ENCODE results near the gene GNS. TPM values are rescaled to one million over a fixed set of nuclear protein-coding genes. Genes with fewer than 3 reads are reported as not detected.

GNS gene
- total and polyA plus RNA-seq, 2 of the 13 experiments (the other 11 are each of a cell fraction or from before 2014, with no cell fraction given): 49.8 to 51.0 TPM

DNA sequence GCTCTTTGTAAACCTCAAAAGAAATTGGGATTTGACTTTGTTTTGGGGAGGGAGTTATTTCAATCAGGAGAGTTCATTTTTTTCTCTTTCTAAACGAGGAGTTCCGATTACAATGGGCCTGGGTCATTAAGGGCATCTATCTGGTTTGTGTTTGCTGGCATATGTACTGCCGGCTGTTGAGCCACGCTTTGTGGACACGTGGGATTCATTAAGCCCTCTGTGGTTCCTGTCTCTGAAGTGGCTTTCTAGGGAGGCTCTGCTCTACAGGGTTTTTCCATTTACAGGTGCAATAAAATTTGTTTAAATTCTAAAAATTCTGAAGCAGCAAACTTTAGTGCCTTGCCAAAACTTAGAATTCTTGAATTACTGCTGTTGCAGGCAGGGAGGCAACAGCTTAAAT lies 57.9 kb downstream of the GNS start (continued):
- no peak for TF ChIP-seq HMGXB4 (CRISPR knock-in tag; IDR thresholded peaks at IDR 0.05; ENCODE audit: borderline replicate concordance in 1 of 2, low read depth in 1 of 2)
- TF ChIP-seq SMAD3 (CRISPR knock-in tag; IDR thresholded peaks at IDR 0.05): no peak
- no peak for TF ChIP-seq ZNF331 (CRISPR knock-in tag; IDR thresholded peaks at IDR 0.05)
- TF ChIP-seq KAT7 (CRISPR knock-in tag; IDR thresholded peaks at IDR 0.05; ENCODE audit: borderline replicate concordance): no peak
- TF ChIP-seq ZNF670 (CRISPR knock-in tag; IDR thresholded peaks at IDR 0.05; ENCODE audit: borderline replicate concordance): no peak
- TF ChIP-seq, protein P1, sequence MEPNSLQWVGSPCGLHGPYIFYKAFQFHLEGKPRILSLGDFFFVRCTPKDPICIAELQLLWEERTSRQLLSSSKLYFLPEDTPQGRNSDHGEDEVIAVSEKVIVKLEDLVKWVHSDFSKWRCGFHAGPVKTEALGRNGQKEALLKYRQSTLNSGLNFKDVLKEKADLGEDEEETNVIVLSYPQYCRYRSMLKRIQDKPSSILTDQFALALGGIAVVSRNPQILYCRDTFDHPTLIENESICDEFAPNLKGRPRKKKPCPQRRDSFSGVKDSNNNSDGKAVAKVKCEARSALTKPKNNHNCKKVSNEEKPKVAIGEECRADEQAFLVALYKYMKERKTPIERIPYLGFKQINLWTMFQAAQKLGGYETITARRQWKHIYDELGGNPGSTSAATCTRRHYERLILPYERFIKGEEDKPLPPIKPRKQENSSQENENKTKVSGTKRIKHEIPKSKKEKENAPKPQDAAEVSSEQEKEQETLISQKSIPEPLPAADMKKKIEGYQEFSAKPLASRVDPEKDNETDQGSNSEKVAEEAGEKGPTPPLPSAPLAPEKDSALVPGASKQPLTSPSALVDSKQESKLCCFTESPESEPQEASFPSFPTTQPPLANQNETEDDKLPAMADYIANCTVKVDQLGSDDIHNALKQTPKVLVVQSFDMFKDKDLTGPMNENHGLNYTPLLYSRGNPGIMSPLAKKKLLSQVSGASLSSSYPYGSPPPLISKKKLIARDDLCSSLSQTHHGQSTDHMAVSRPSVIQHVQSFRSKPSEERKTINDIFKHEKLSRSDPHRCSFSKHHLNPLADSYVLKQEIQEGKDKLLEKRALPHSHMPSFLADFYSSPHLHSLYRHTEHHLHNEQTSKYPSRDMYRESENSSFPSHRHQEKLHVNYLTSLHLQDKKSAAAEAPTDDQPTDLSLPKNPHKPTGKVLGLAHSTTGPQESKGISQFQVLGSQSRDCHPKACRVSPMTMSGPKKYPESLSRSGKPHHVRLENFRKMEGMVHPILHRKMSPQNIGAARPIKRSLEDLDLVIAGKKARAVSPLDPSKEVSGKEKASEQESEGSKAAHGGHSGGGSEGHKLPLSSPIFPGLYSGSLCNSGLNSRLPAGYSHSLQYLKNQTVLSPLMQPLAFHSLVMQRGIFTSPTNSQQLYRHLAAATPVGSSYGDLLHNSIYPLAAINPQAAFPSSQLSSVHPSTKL (CRISPR knock-in tag; IDR thresholded peaks at IDR 0.05): no peak

- WGBS (ENCODE audit: low lambda C conversion rate): 92% methylated on average over 1 of the region's 1 CpG
- Histone ChIP-seq H3K4me2 (ENCODE audit: low read depth, low read length) (no peak overlapping the region), H3K4me3 (replicated peaks in 1 of 3; ENCODE audit: insufficient read depth in 1 of 3, low read depth in 2 of 3, low read length in 3 of 3) (no peak overlapping the region), H3K9me3 (ENCODE audit: low read length) (no peaks in the 10 kb centered on the region), H4K20me1 (ENCODE audit: insufficient read depth, low read length) (no peaks in the 10 kb centered on the region), H3K27me3 (ENCODE audit: control insufficient read depth in 1 of 2, insufficient read depth in 2 of 2, low read length in 2 of 2) (no peaks in the 10 kb centered on the region), H2AFZ (ENCODE audit: low read length) (no peak overlapping the region), H3K36me3 (replicated peaks in 1 of 2; ENCODE audit: control insufficient read depth in 1 of 2, insufficient read depth in 2 of 2, low read length in 2 of 2) (peaks cover 1 to 2% of the 10 kb centered on the region in 2 experiments; a peak in 2 of 5 replicates), H3K27ac (ENCODE audit: extremely low read length, insufficient read depth, low read length) (no peak overlapping the region), H3K4me1 (ENCODE audit: insufficient read depth, low read length) (peaks cover 11% of the 10 kb centered on the region), H3K79me2 (ENCODE audit: insufficient read depth, low read length) (no peaks in the 10 kb centered on the region), H3K9ac (ENCODE audit: insufficient read depth, low read depth, low read length) (no peak overlapping the region)
- ChIA-PET POLR2A (no interaction called here), CTCF (ENCODE audit: low intra/inter-chr PET ratio, low total read pairs) (no interaction called here)
- no peak for FAIRE-seq
- no peak for DNase-seq (ENCODE audit: low spot score)
- BruUV-seq (replicated peaks): no TSS peak
- in situ Hi-C loops (cut with HindIII; ENCODE audit: extremely low pct_ligation_motif_present, low pct_unique_long_range_greater_than_20kb) (no loop called here), intact Hi-C loops (cut with micrococcal nuclease; ENCODE audit: unreplicated experiment) (no loop called here)
- no peak for ATAC-seq
- TF ChIP-seq RBAK (CRISPR knock-in tag; IDR thresholded peaks at IDR 0.05) (no peak), ZNF558 (CRISPR knock-in tag; IDR thresholded peaks at IDR 0.05; ENCODE audit: borderline replicate concordance) (no peak), CCAR2 (optimal IDR thresholded peaks at IDR 0.05; ENCODE audit: low read depth, low read length) (no peak), ZNF446 (CRISPR knock-in tag; IDR thresholded peaks at IDR 0.05) (no peak), GTF2F1 (IDR thresholded peaks at IDR 0.05; ENCODE audit: low read length) (no peak), ZNF713 (CRISPR knock-in tag; IDR thresholded peaks at IDR 0.05) (no peak), KLF6 (CRISPR knock-in tag; IDR thresholded peaks at IDR 0.05) (no peak)
These were observed 58.7 kb downstream of the GNS start for GRCh38 chr12:64700532-64700931.

Measured in HepG2 (cell line).